HepG2 (cell line): ENCODE measurements around the gene TMEM139. TPM values are rescaled to one million over a fixed set of nuclear protein-coding genes. Genes with fewer than 3 reads are reported as not detected.

Experiments used
- ATAC-seq: fragments of 200-7000 bp; cut with Tn5 transposase; 3 replicates; pipeline ENCODE4 v1.9.1; 2020; ENCODE audit warnings: mild to moderate bottlenecking, moderate library complexity
- BruUV-seq: library from RNA; stranded (reverse); fragments of 400-500 nt; replicated peaks from 2 replicates; lab custom pipeline; 2021; lab: Mats Ljungman, UMichigan
- CTCF ChIA-PET: fragments of 300-600 bp; formaldehyde crosslinking; extraction: SDS; loops from one replicate; lab custom pipeline; 2021; ENCODE audit warnings: low total read pairs, inconsistent platforms, low intra/inter-chr PET ratio; lab: Yijun Ruan, JAX
- POLR2A ChIA-PET: fragments of 350-600 bp; sonication (Branson Sonifier 250); formaldehyde crosslinking; loops from one replicate; lab custom pipeline; 2020; ENCODE audit warnings: antibody characterized with exemption, inconsistent platforms; lab: Yijun Ruan, JAX
- DNase-seq: peaks from one replicate; pipeline ENCODE4 v3.0.0-alpha.2; 2015; ENCODE audit warnings: low spot score
- FAIRE-seq: peaks from 3 replicates; lab custom pipeline; 2011; peaks lifted over from hg19 to GRCh38; lab: Jason Lieb, UNC
- H2AFZ ChIP-seq: one replicate; pipeline ENCODE4 v1.6.1; 2011; ENCODE audit warnings: low read length, inconsistent platforms
- H3K27ac ChIP-seq: fragments of 300-600 bp; 3 replicates; pipeline ENCODE4 v1.8.0; 2011; ENCODE audit warnings: mixed run types, mild to moderate bottlenecking, mixed read lengths, low read length, inconsistent platforms; ENCODE audit not compliant: insufficient read depth; ENCODE audit errors: extremely low read length
- H3K27me3 ChIP-seq, 2 experiments: fragments of 200-600 bp in 1 of 2; 2 replicates in 1 of 2; 3 replicates in 1 of 2; pipeline versions ENCODE4 v1.6.0 to v1.8.0; 2011; ENCODE audit warnings: low read length in 2 of 2, mild to moderate bottlenecking in 2 of 2, moderate library complexity in 2 of 2, inconsistent platforms in 1 of 2; ENCODE audit not compliant: insufficient read depth in 2 of 2, control insufficient read depth in 1 of 2
- H3K36me3 ChIP-seq, 2 experiments: fragments of 200-600 bp in 1 of 2; replicated peaks in 1 of 2; 2 replicates in 1 of 2; 3 replicates in 1 of 2; pipeline versions ENCODE4 v1.5.1 to v1.8.0; 2011; ENCODE audit warnings: low read length in 2 of 2, inconsistent platforms in 1 of 2; ENCODE audit not compliant: insufficient read depth in 2 of 2, control insufficient read depth in 1 of 2
- H3K4me1 ChIP-seq: 2 replicates; pipeline ENCODE4 v1.5.1; 2012; ENCODE audit warnings: low read length, inconsistent platforms; ENCODE audit not compliant: insufficient read depth
- H3K4me2 ChIP-seq: 2 replicates; pipeline ENCODE4 v1.6.0; 2011; ENCODE audit warnings: low read depth, low read length, inconsistent platforms
- H3K4me3 ChIP-seq, 3 experiments: fragments of 200-600 bp in 1 of 3; sonication (generic), shearing (Covaris generic) in 1 of 3; replicated peaks in 1 of 3; 2 replicates each; pipeline ENCODE4 v1.5.1; 2011 to 2016; ENCODE audit warnings: low read length in 3 of 3, inconsistent platforms in 2 of 3, low read depth in 2 of 3, mild to moderate bottlenecking in 2 of 3, control low read depth in 1 of 3, mixed read lengths in 1 of 3; ENCODE audit not compliant: insufficient read depth in 1 of 3
- H3K79me2 ChIP-seq: one replicate; pipeline ENCODE4 v1.6.1; 2011; ENCODE audit warnings: low read length, inconsistent platforms; ENCODE audit not compliant: insufficient read depth
- H3K9ac ChIP-seq: 2 replicates; pipeline ENCODE4 v1.6.0; 2011; ENCODE audit warnings: mild to moderate bottlenecking, low read depth, low read length, inconsistent platforms; ENCODE audit not compliant: insufficient read depth
- H3K9me3 ChIP-seq: 2 replicates; pipeline ENCODE4 v1.5.1; 2012; ENCODE audit warnings: mild to moderate bottlenecking, low read length
- H4K20me1 ChIP-seq: 2 replicates; pipeline ENCODE4 v1.6.0; 2011; ENCODE audit warnings: inconsistent platforms, mild to moderate bottlenecking, low read length, moderate library complexity; ENCODE audit not compliant: insufficient read depth
- ELF3 ChIP-seq: IDR thresholded peaks from 2 replicates; pipeline ENCODE4 v1.6.1; 2016; ENCODE audit warnings: missing genetic modification reagents, missing compliant biosample characterization
- FOXC1 ChIP-seq: sonication (generic); formaldehyde crosslinking; IDR thresholded peaks from 2 replicates; pipeline ENCODE4 v1.8.0; 2022; ENCODE audit warnings: mild to moderate bottlenecking, missing genetic modification reagents, borderline replicate concordance
- GFI1 ChIP-seq: sonication (generic); formaldehyde crosslinking; IDR thresholded peaks from 2 replicates; pipeline ENCODE4 v1.5.0; 2020; ENCODE audit warnings: missing genetic modification reagents, mild to moderate bottlenecking, borderline replicate concordance
- HIVEP1 ChIP-seq: sonication (generic); formaldehyde crosslinking; IDR thresholded peaks from 2 replicates; pipeline ENCODE4 v1.4.0; 2020; ENCODE audit warnings: mild to moderate bottlenecking, missing genetic modification reagents
- POLR2AphosphoS2 ChIP-seq: IDR thresholded peaks from 2 replicates; pipeline ENCODE4 v1.6.1; 2011; ENCODE audit warnings: low read depth, low read length, improper control_type of control experiment
- PRPF4 ChIP-seq: fragments of 200-400 bp; formaldehyde crosslinking; IDR thresholded peaks from 2 replicates; pipeline ENCODE4 v1.6.1; 2016; ENCODE audit warnings: low read length, low read depth; ENCODE audit not compliant: poor library complexity, severe bottlenecking
- SMC3 ChIP-seq: IDR thresholded peaks from 2 replicates; pipeline ENCODE4 v1.6.1; 2011; ENCODE audit warnings: low read length, improper control_type of control experiment
- STAG1 ChIP-seq: sonication (generic); formaldehyde crosslinking; IDR thresholded peaks from 2 replicates; pipeline ENCODE4 v1.4.0; 2020; ENCODE audit warnings: missing genetic modification reagents
- XRCC5 ChIP-seq: fragments of 200-400 bp; formaldehyde crosslinking; optimal IDR thresholded peaks from 2 replicates; pipeline ENCODE3; 2017; ENCODE audit warnings: mild to moderate bottlenecking, low read length
- WGBS: methylation state at CpG from one replicate; pipeline ENCODE4 v1.1.6; 2017; ENCODE audit warnings: low lambda C conversion rate; 5-methylcytosine and 5-hydroxymethylcytosine counted together
- in situ Hi-C: cut with HindIII; loops from 2 replicates; pipeline ENCODE4 v1.10.0; 2017; ENCODE audit warnings: low pct_unique_long_range_greater_than_20kb; ENCODE audit not compliant: extremely low pct_ligation_motif_present
- intact Hi-C: fragments of 100-400 bp; cut with micrococcal nuclease; formaldehyde crosslinking; loops from one replicate; pipeline ENCODE4 v1.10.0; 2022; ENCODE audit not compliant: unreplicated experiment
- polyA plus RNA-seq, 8 experiments: library from polyadenylated mRNA; depleted of rRNA in 3 of 8; stranded (reverse) in 7 of 8; unstranded in 1 of 8; fragments of >200 nt; fragmentation: Illumina TruSeq in 4 of 8; extraction: Trizol in 4 of 8; gene quantifications; 2 replicates each; pipeline versions ENCODE4 v1.2.1 to v1.2.3, GENCODE V29; 2011 to 2016; ENCODE audit warnings: low read depth in 4 of 8, missing spikeins in 1 of 8, mixed read lengths in 1 of 8; ENCODE audit not compliant: insufficient read depth in 1 of 8
- total RNA-seq, 5 experiments: library from RNA; depleted of rRNA; stranded (reverse); fragments of >200 nt; fragmentation: Illumina TruSeq; extraction: Trizol; gene quantifications; 2 replicates each; pipeline ENCODE4 v1.2.3, GENCODE V29; 2016; ENCODE audit warnings: low read depth in 1 of 5
- TF ChIP-seq, protein P1 (sequence below): sonication (generic); formaldehyde crosslinking; IDR thresholded peaks from 2 replicates; pipeline ENCODE4 v1.5.0; 2020; ENCODE audit warnings: mild to moderate bottlenecking, missing genetic modification reagents, moderate library complexity
- TF ChIP-seq, protein P2 (sequence below): sonication (generic); formaldehyde crosslinking; IDR thresholded peaks from 2 replicates; pipeline ENCODE4 v1.5.1; 2020; ENCODE audit warnings: mild to moderate bottlenecking, moderate library complexity, missing genetic modification reagents
- TF ChIP-seq, protein P3 (sequence below): sonication (generic); formaldehyde crosslinking; IDR thresholded peaks from 2 replicates; pipeline ENCODE4 v1.5.0; 2020; ENCODE audit warnings: missing genetic modification reagents
- TF ChIP-seq, protein P4 (sequence below): sonication (generic); formaldehyde crosslinking; IDR thresholded peaks from 2 replicates; pipeline ENCODE4 v1.9.0; 2021; ENCODE audit warnings: missing genetic modification reagents, borderline replicate concordance
- TF ChIP-seq, protein P5 (sequence below): IDR thresholded peaks from 2 replicates; pipeline ENCODE4 v1.6.1; 2016; ENCODE audit warnings: low read depth, borderline replicate concordance

TMEM139 gene
- total and polyA plus RNA-seq, 2 of the 13 experiments (the other 11 are each of a cell fraction or from before 2014, with no cell fraction given): 7.9 to 14.0 TPM

DNA sequence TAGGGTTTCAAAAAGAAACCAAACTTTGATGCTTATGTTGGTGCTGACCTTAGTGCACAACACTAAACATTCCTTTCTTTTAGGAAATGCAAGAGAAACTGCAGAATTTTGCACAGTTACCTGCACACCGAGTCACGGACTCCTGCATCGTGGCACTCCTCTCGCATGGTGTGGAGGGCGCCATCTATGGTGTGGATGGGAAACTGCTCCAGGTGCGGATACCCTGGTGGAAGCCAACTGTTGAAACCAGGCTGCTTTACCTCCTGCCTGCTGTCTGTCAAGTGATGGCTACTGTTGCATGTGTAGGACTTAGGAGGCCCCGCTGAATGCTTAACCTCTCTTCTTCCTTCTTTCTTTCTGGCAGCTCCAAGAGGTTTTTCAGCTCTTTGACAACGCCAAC lies 15.1 kb downstream of the TMEM139 start:
- no peak overlapping the region for H3K4me2 ChIP-seq
- H2AFZ ChIP-seq: no peak overlapping the region
- H4K20me1 ChIP-seq: no peaks in the 10 kb centered on the region
- H3K9me3 ChIP-seq: no peaks in the 10 kb centered on the region
- H3K9ac ChIP-seq: no peak overlapping the region
- peaks cover 28 to 83% of the 10 kb centered on the region in 2 experiments for H3K36me3 ChIP-seq
- DNase-seq (peak; percentile 36), FAIRE-seq (peak; percentile 23), ATAC-seq (peak; percentile 98)
- H3K79me2 ChIP-seq: no peaks in the 10 kb centered on the region
- no peak overlapping the region for H3K4me3 ChIP-seq
- in situ Hi-C loops (loop anchor here (5.0 kb wide), 1 partner anchor 58 kb away; no protein-coding TSS in a partner anchor), intact Hi-C loops (loop anchor here (1.0 to 10.0 kb wide), 2 partner anchors 60 to 295 kb away; no protein-coding TSS in a partner anchor)
- 76% methylated on average over 7 of the region's 8 CpGs for WGBS
- CTCF ChIA-PET: interaction anchor here (0.9 to 2.1 kb wide), 3 partner anchors 59 to 117 kb away, joined by 3 to 14 read pairs (median 4); no protein-coding TSS in a partner anchor
- no peaks in the 10 kb centered on the region for H3K4me1 ChIP-seq
- H3K27ac ChIP-seq: no peak overlapping the region
- no TSS peak for BruUV-seq
- no peaks in the 10 kb centered on the region for H3K27me3 ChIP-seq
- POLR2A ChIA-PET: interaction anchor here (1.2 kb wide), 1 partner anchor 12 kb away, joined by 3 read pairs; the partner anchor contains the start of gene CASP2
- TF ChIP-seq SMC3 (peak; percentile 49), POLR2AphosphoS2 (no peak), GFI1 (CRISPR knock-in tag) (no peak), PRPF4 (peak; percentile 81), XRCC5 (peak; percentile 31), ELF3 (CRISPR knock-in tag) (no peak), FOXC1 (CRISPR knock-in tag) (no peak), STAG1 (CRISPR knock-in tag) (peak; percentile 68), HIVEP1 (CRISPR knock-in tag) (no peak)
- TF ChIP-seq, protein P1, sequence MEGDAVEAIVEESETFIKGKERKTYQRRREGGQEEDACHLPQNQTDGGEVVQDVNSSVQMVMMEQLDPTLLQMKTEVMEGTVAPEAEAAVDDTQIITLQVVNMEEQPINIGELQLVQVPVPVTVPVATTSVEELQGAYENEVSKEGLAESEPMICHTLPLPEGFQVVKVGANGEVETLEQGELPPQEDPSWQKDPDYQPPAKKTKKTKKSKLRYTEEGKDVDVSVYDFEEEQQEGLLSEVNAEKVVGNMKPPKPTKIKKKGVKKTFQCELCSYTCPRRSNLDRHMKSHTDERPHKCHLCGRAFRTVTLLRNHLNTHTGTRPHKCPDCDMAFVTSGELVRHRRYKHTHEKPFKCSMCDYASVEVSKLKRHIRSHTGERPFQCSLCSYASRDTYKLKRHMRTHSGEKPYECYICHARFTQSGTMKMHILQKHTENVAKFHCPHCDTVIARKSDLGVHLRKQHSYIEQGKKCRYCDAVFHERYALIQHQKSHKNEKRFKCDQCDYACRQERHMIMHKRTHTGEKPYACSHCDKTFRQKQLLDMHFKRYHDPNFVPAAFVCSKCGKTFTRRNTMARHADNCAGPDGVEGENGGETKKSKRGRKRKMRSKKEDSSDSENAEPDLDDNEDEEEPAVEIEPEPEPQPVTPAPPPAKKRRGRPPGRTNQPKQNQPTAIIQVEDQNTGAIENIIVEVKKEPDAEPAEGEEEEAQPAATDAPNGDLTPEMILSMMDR (CRISPR knock-in tag): peak; percentile 73
- TF ChIP-seq, protein P2, sequence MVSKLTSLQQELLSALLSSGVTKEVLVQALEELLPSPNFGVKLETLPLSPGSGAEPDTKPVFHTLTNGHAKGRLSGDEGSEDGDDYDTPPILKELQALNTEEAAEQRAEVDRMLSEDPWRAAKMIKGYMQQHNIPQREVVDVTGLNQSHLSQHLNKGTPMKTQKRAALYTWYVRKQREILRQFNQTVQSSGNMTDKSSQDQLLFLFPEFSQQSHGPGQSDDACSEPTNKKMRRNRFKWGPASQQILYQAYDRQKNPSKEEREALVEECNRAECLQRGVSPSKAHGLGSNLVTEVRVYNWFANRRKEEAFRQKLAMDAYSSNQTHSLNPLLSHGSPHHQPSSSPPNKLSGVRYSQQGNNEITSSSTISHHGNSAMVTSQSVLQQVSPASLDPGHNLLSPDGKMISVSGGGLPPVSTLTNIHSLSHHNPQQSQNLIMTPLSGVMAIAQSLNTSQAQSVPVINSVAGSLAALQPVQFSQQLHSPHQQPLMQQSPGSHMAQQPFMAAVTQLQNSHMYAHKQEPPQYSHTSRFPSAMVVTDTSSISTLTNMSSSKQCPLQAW (CRISPR knock-in tag): 0 out of 2 replicates have a peak, but pooled peaks have one; percentile 38
- TF ChIP-seq, protein P3, sequence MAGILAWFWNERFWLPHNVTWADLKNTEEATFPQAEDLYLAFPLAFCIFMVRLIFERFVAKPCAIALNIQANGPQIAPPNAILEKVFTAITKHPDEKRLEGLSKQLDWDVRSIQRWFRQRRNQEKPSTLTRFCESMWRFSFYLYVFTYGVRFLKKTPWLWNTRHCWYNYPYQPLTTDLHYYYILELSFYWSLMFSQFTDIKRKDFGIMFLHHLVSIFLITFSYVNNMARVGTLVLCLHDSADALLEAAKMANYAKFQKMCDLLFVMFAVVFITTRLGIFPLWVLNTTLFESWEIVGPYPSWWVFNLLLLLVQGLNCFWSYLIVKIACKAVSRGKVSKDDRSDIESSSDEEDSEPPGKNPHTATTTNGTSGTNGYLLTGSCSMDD: no peak
- TF ChIP-seq, protein P4, sequence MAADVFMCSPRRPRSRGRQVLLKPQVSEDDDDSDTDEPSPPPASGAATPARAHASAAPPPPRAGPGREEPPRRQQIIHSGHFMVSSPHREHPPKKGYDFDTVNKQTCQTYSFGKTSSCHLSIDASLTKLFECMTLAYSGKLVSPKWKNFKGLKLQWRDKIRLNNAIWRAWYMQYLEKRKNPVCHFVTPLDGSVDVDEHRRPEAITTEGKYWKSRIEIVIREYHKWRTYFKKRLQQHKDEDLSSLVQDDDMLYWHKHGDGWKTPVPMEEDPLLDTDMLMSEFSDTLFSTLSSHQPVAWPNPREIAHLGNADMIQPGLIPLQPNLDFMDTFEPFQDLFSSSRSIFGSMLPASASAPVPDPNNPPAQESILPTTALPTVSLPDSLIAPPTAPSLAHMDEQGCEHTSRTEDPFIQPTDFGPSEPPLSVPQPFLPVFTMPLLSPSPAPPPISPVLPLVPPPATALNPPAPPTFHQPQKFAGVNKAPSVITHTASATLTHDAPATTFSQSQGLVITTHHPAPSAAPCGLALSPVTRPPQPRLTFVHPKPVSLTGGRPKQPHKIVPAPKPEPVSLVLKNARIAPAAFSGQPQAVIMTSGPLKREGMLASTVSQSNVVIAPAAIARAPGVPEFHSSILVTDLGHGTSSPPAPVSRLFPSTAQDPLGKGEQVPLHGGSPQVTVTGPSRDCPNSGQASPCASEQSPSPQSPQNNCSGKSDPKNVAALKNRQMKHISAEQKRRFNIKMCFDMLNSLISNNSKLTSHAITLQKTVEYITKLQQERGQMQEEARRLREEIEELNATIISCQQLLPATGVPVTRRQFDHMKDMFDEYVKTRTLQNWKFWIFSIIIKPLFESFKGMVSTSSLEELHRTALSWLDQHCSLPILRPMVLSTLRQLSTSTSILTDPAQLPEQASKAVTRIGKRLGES: no peak
- TF ChIP-seq, protein P5, sequence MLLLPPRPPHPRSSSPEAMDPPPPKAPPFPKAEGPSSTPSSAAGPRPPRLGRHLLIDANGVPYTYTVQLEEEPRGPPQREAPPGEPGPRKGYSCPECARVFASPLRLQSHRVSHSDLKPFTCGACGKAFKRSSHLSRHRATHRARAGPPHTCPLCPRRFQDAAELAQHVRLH (CRISPR knock-in tag): no peak
